ENCODE measurements around the gene IL11.

GRCh38 chr19:55352040-55352439, 18.2 kb downstream of the IL11 start:
- TF ChIP-seq, protein P1, sequence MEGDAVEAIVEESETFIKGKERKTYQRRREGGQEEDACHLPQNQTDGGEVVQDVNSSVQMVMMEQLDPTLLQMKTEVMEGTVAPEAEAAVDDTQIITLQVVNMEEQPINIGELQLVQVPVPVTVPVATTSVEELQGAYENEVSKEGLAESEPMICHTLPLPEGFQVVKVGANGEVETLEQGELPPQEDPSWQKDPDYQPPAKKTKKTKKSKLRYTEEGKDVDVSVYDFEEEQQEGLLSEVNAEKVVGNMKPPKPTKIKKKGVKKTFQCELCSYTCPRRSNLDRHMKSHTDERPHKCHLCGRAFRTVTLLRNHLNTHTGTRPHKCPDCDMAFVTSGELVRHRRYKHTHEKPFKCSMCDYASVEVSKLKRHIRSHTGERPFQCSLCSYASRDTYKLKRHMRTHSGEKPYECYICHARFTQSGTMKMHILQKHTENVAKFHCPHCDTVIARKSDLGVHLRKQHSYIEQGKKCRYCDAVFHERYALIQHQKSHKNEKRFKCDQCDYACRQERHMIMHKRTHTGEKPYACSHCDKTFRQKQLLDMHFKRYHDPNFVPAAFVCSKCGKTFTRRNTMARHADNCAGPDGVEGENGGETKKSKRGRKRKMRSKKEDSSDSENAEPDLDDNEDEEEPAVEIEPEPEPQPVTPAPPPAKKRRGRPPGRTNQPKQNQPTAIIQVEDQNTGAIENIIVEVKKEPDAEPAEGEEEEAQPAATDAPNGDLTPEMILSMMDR (IDR thresholded peaks at IDR 0.05; ENCODE audit: insufficient read depth, low read depth, low read length): no peak
- TF ChIP-seq EZH2 (IDR thresholded peaks at IDR 0.05; ENCODE audit: insufficient read depth, low read length): no peak
